IPS-18a (cell line): ENCODE measurements around the gene CHRD.

Source experiments
- H3K27ac ChIP-seq: one replicate; pipeline ENCODE4 v1.5.1; 2013; ENCODE audit warnings: low read length
- H3K27me3 ChIP-seq: one replicate; pipeline ENCODE4 v1.6.1; 2013; ENCODE audit warnings: mild to moderate bottlenecking, low read length; ENCODE audit not compliant: control insufficient read depth, insufficient read depth
- H3K36me3 ChIP-seq: one replicate; pipeline ENCODE4 v1.6.1; 2013; ENCODE audit warnings: low read depth, low read length; ENCODE audit not compliant: control insufficient read depth
- H3K4me1 ChIP-seq: one replicate; pipeline ENCODE4 v1.6.1; 2013; ENCODE audit warnings: low read depth, low read length; ENCODE audit not compliant: control insufficient read depth
- H3K4me3 ChIP-seq: one replicate; pipeline ENCODE4 v1.5.1; 2013; ENCODE audit warnings: low read length
- H3K9ac ChIP-seq: one replicate; pipeline ENCODE4 v1.6.1; 2013; ENCODE audit warnings: mild to moderate bottlenecking, low read length, moderate library complexity
- H3K9me3 ChIP-seq: one replicate; pipeline ENCODE4 v1.6.1; 2013; ENCODE audit warnings: low read depth, low read length; ENCODE audit not compliant: control insufficient read depth

CHRD gene

GRCh38 chr3:184389935-184390528 is 10.2 kb downstream of the CHRD start:
- Histone ChIP-seq H3K4me1 (no peaks in the 10 kb centered on the region), H3K27ac (no peak overlapping the region), H3K9ac (no peak overlapping the region), H3K9me3 (no peaks in the 10 kb centered on the region), H3K27me3 (no peaks in the 10 kb centered on the region), H3K36me3 (no peaks in the 10 kb centered on the region), H3K4me3 (no peak overlapping the region)

- H3K4me3 ChIP-seq, result no peak overlapping the region
- H3K27ac ChIP-seq, result no peak overlapping the region
- H3K9ac ChIP-seq, result no peak overlapping the region
- no peaks in the 10 kb centered on the region for H3K9me3 ChIP-seq
- H3K27me3 ChIP-seq, result no peaks in the 10 kb centered on the region
- H3K4me1 ChIP-seq, result no peaks in the 10 kb centered on the region
- H3K36me3 ChIP-seq, result no peaks in the 10 kb centered on the region
These were observed 11.4 kb downstream of the CHRD start for GRCh38 chr3:184391266-184391665.

- H3K27ac ChIP-seq, result no peak overlapping the region
- H3K4me1 ChIP-seq, result peaks cover 9% of the 10 kb centered on the region
- H3K9me3 ChIP-seq, result no peaks in the 10 kb centered on the region
- H3K4me3 ChIP-seq, result no peak overlapping the region
- H3K36me3 ChIP-seq, result no peaks in the 10 kb centered on the region
- H3K9ac ChIP-seq, result no peak overlapping the region
- H3K27me3 ChIP-seq, result no peaks in the 10 kb centered on the region
These were observed 15.4 kb downstream of the CHRD start for GRCh38 chr3:184395320-184395660.

- no peak overlapping the region for H3K9ac ChIP-seq
- no peaks in the 10 kb centered on the region for H3K36me3 ChIP-seq
- H3K9me3 ChIP-seq, result no peaks in the 10 kb centered on the region
- no peaks in the 10 kb centered on the region for H3K27me3 ChIP-seq
- H3K27ac ChIP-seq, result no peak overlapping the region
- peaks cover 9% of the 10 kb centered on the region for H3K4me1 ChIP-seq
- H3K4me3 ChIP-seq, result peak overlapping the region; percentile 46
These were observed 19.6 kb downstream of the CHRD start for GRCh38 chr3:184399410-184399809.

- Histone ChIP-seq H3K27ac (no peak overlapping the region), H3K9me3 (no peaks in the 10 kb centered on the region), H3K4me3 (no peak overlapping the region), H3K4me1 (no peaks in the 10 kb centered on the region), H3K27me3 (no peaks in the 10 kb centered on the region), H3K9ac (no peak overlapping the region), H3K36me3 (no peaks in the 10 kb centered on the region)
These were observed 25.5 kb downstream of the CHRD start for GRCh38 chr3:184405075-184406030.

GRCh38 chr3:184409331-184409926 is 29.6 kb downstream of the CHRD start:
- no peaks in the 10 kb centered on the region for H3K9me3 ChIP-seq
- H3K27me3 ChIP-seq, result no peaks in the 10 kb centered on the region
- no peaks in the 10 kb centered on the region for H3K4me1 ChIP-seq
- H3K27ac ChIP-seq, result no peak overlapping the region
- no peak overlapping the region for H3K9ac ChIP-seq
- H3K36me3 ChIP-seq, result no peaks in the 10 kb centered on the region
- no peak overlapping the region for H3K4me3 ChIP-seq

- Histone ChIP-seq H3K9me3 (no peaks in the 10 kb centered on the region), H3K4me3 (no peak overlapping the region), H3K4me1 (no peaks in the 10 kb centered on the region), H3K9ac (no peak overlapping the region), H3K27me3 (no peaks in the 10 kb centered on the region), H3K27ac (no peak overlapping the region), H3K36me3 (no peaks in the 10 kb centered on the region)
These were observed 30.2 kb downstream of the CHRD start for GRCh38 chr3:184409946-184410500.

GRCh38 chr3:184414418-184415202 is 34.8 kb downstream of the CHRD start:
- H3K27ac ChIP-seq, result no peak overlapping the region
- H3K4me3 ChIP-seq, result no peak overlapping the region
- no peaks in the 10 kb centered on the region for H3K9me3 ChIP-seq
- no peaks in the 10 kb centered on the region for H3K36me3 ChIP-seq
- no peaks in the 10 kb centered on the region for H3K4me1 ChIP-seq
- H3K9ac ChIP-seq, result no peak overlapping the region
- H3K27me3 ChIP-seq, result no peaks in the 10 kb centered on the region

- Histone ChIP-seq H3K27me3 (no peaks in the 10 kb centered on the region), H3K4me1 (no peaks in the 10 kb centered on the region), H3K4me3 (no peak overlapping the region), H3K9ac (no peak overlapping the region), H3K9me3 (no peaks in the 10 kb centered on the region), H3K27ac (no peak overlapping the region), H3K36me3 (no peaks in the 10 kb centered on the region)
These were observed 35.3 kb downstream of the CHRD start for GRCh38 chr3:184415203-184415490.

- Histone ChIP-seq H3K27me3 (no peaks in the 10 kb centered on the region), H3K9ac (no peak overlapping the region), H3K4me3 (no peak overlapping the region), H3K4me1 (no peaks in the 10 kb centered on the region), H3K9me3 (no peaks in the 10 kb centered on the region), H3K36me3 (no peaks in the 10 kb centered on the region), H3K27ac (no peak overlapping the region)
These were observed 37.9 kb downstream of the CHRD start for GRCh38 chr3:184417619-184418327.

GRCh38 chr3:184419171-184419570 is 39.3 kb downstream of the CHRD start:
- no peak overlapping the region for H3K27ac ChIP-seq
- H3K4me3 ChIP-seq, result no peak overlapping the region
- no peaks in the 10 kb centered on the region for H3K4me1 ChIP-seq
- H3K27me3 ChIP-seq, result no peaks in the 10 kb centered on the region
- H3K36me3 ChIP-seq, result no peaks in the 10 kb centered on the region
- no peaks in the 10 kb centered on the region for H3K9me3 ChIP-seq
- no peak overlapping the region for H3K9ac ChIP-seq
